Keratinocyte (primary cell): ENCODE results near the gene NTN3.

Source experiments
- EZH2 ChIP-seq: IDR thresholded peaks from one replicate; pipeline ENCODE4 v1.6.1; 2012; ENCODE audit warnings: inconsistent platforms, mild to moderate bottlenecking, low read length, moderate library complexity
- TF ChIP-seq, protein P1 (sequence below), 3 experiments: IDR thresholded peaks in 1 of 3; conservative IDR thresholded peaks in 1 of 3; optimal IDR thresholded peaks in 1 of 3; 2 replicates in 2 of 3; 3 replicates in 1 of 3; pipeline versions ENCODE3 to v1.5.1; 2011; ENCODE audit warnings: low read length in 3 of 3, mild to moderate bottlenecking in 3 of 3, moderate library complexity in 2 of 3, control low read depth in 1 of 3, inconsistent platforms in 1 of 3; ENCODE audit not compliant: insufficient read depth in 2 of 3; ENCODE audit errors: extremely low read depth in 1 of 3

DNA sequence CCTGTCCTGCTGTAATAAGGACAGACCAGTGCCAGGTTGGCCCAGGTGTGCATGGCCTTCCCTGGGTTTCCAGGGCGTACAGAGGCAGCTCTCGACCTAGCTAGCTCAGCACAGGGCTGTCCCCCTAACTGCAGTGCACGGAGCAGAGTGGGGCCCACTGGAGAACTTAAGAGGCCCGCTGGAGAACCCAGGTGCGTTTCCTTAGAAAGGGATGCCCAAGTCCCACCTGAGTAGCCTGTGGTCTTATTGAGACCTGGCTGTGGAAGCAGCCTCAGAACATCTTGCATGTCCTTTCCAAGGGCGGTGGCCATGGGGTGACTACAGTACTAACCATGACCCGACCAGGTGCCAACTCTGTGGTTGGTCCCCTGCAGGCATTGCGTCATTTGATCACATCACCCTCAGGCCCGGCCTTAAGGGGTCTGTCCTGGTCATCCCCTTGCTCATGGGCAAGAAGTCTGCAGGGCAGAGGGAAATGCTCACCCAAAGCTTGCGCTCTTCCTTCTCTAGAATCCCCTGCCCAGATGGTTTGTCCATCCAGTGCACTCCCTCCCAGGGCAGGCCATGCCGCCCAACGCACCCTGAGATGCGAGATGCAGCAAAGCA lies 45.2 kb upstream of the NTN3 start:
- TF ChIP-seq, protein P1, sequence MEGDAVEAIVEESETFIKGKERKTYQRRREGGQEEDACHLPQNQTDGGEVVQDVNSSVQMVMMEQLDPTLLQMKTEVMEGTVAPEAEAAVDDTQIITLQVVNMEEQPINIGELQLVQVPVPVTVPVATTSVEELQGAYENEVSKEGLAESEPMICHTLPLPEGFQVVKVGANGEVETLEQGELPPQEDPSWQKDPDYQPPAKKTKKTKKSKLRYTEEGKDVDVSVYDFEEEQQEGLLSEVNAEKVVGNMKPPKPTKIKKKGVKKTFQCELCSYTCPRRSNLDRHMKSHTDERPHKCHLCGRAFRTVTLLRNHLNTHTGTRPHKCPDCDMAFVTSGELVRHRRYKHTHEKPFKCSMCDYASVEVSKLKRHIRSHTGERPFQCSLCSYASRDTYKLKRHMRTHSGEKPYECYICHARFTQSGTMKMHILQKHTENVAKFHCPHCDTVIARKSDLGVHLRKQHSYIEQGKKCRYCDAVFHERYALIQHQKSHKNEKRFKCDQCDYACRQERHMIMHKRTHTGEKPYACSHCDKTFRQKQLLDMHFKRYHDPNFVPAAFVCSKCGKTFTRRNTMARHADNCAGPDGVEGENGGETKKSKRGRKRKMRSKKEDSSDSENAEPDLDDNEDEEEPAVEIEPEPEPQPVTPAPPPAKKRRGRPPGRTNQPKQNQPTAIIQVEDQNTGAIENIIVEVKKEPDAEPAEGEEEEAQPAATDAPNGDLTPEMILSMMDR (optimal IDR thresholded peaks at IDR 0.05 in 1 of 3, IDR thresholded peaks at IDR 0.05 in 1 of 3, conservative IDR thresholded peaks at IDR 0.05 in 1 of 3; ENCODE audit: extremely low read depth in 1 of 3, insufficient read depth in 2 of 3, low read length in 3 of 3): no peak
- TF ChIP-seq EZH2: no peak
